GM19395 (cell line): ENCODE results near the gene LMAN2L.

Experiments
- ATAC-seq: cut with Tn5 transposase; IDR thresholded peaks from one replicate; pipeline ENCODE4 v1.9.1; 2021; ENCODE audit warnings: mild to moderate bottlenecking, moderate library complexity; ENCODE audit not compliant: unreplicated experiment

LMAN2L gene

DNA sequence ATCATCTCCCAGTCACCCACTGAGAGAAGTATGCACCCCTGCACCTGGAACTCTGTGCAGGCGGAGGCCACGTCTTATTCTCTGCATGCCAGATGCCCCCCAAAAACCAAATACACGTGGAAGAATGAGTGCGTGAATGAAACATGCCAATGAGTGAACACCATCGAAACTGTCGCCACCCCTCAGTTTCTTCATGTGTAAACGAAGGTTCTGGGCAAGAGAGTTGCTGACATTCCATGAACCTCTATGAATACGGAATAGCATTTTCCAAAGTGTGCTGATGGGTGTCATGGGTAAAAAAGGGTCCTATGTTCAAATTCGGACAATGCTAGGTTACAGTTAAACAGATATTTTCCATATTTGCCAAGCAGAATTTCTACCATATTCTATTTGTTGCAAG lies 77.5 kb downstream of the LMAN2L start:
- ATAC-seq: no peak

DNA sequence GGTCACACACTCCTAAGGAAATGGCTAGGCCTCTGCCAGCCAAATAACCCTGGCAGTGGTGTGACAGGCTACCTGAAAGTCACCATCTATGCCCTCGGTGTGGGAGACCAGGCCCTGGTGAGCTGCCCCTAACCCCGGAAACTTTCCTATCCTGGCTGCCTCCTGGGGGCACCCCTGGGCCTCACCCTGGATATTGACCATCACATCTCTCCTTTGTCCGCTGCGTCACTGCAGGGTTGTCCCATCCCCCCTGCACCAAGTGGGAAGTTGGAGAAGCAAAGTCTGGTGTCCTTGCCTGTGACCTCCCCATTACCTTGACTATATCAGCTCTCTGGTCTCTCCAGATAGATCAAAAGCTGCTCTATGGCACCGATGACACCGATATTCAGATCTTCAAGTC lies 78.5 kb downstream of the LMAN2L start:
- ATAC-seq: no peak

DNA sequence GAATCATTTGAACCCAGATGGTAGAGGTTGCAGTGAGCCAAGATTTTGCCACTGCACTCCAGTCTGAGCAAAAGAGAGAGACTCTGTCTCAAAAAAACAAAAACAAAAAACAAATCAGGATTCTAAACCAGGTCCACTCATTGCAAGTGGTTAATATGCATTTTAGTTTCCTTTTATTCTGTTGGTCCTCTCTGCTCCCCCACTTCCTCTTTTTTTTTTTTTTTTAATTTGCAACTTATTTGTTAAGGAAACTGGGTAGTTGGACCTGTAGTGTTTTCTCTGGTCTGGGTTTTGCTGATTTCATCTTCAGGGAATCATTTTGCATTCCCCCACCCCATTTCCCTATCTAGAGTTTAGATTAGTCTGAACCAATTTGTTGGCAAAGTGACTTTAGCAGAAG lies 83.3 kb downstream of the LMAN2L start:
- no peak for ATAC-seq
